OCI-LY3 (cell line): ENCODE results near the gene VCAM1.

Experiments used
- EZH2phosphoT487 ChIP-seq: fragments of 200-600 bp; shearing (Covaris generic); IDR thresholded peaks from 2 replicates; pipeline ENCODE4 v1.6.1; 2018; ENCODE audit warnings: antibody characterized with exemption, mixed run types, low read depth
- TF ChIP-seq, protein P1 (sequence below): fragments of 200-600, 300-600 bp; sonication (generic); IDR thresholded peaks from 2 replicates; pipeline ENCODE4 v1.5.1; 2014; ENCODE audit warnings: antibody characterized with exemption, low read length, low read depth

DNA sequence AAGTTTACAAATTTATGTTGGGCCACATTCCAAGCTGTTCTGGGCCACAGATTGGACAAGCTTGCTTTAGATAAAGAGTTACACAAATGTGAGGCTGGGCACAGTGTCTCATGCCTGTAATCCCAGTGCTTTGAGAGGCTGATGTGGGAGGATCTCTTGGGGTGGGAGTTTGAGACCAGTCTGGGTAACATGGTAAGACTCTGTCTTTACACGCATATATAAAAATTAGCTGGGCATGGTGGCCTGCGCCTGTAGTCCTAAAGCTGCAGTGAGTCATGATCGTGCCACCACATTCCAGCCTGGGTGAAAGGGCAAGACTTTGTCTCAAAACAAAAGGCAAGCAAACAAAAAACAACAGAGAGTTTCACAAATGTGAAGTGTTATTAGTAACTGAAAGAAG is 5.9 kb upstream of the VCAM1 start:
- TF ChIP-seq EZH2phosphoT487, result no peak
- TF ChIP-seq, protein P1, sequence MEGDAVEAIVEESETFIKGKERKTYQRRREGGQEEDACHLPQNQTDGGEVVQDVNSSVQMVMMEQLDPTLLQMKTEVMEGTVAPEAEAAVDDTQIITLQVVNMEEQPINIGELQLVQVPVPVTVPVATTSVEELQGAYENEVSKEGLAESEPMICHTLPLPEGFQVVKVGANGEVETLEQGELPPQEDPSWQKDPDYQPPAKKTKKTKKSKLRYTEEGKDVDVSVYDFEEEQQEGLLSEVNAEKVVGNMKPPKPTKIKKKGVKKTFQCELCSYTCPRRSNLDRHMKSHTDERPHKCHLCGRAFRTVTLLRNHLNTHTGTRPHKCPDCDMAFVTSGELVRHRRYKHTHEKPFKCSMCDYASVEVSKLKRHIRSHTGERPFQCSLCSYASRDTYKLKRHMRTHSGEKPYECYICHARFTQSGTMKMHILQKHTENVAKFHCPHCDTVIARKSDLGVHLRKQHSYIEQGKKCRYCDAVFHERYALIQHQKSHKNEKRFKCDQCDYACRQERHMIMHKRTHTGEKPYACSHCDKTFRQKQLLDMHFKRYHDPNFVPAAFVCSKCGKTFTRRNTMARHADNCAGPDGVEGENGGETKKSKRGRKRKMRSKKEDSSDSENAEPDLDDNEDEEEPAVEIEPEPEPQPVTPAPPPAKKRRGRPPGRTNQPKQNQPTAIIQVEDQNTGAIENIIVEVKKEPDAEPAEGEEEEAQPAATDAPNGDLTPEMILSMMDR, result no peak
